Naive B cell (primary cell): ENCODE results near the gene ASPM. TPM values are rescaled to one million over a fixed set of nuclear protein-coding genes. Genes with fewer than 3 reads are reported as not detected.

Source experiments
- ATAC-seq, 2 donors: fragments of 150-1000 bp; cut with Tn5 transposase; 2 replicates each; pipeline ENCODE4 v1.10.0; 2021; ENCODE audit warnings: low read depth in 2 of 2, mild to moderate bottlenecking in 2 of 2, moderate library complexity in 2 of 2
- DNase-seq: peaks from one replicate; pipeline ENCODE4 v3.0.0; 2022
- H3K27ac Mint-ChIP-seq, 6 donors: one replicate each; pipeline ENCODE4 v1.8.0; 2020 to 2022; ENCODE audit warnings: mild to moderate bottlenecking in 6 of 6, mixed read lengths in 6 of 6, moderate library complexity in 5 of 6, inconsistent platforms in 2 of 6
- H3K27me3 Mint-ChIP-seq, 3 donors: one replicate each; pipeline ENCODE4 v1.8.0; 2021 to 2022; ENCODE audit warnings: mixed read lengths in 3 of 3, mild to moderate bottlenecking in 1 of 3
- H3K36me3 Mint-ChIP-seq, 2 donors: one replicate each; pipeline ENCODE4 v1.8.0; 2020 to 2022; ENCODE audit warnings: mixed read lengths in 2 of 2, inconsistent platforms in 1 of 2, mild to moderate bottlenecking in 1 of 2
- H3K4me1 Mint-ChIP-seq, 3 donors: one replicate each; pipeline ENCODE4 v1.8.0; 2020 to 2022; ENCODE audit warnings: mixed read lengths in 3 of 3, inconsistent platforms in 1 of 3, mild to moderate bottlenecking in 1 of 3, moderate library complexity in 1 of 3
- H3K4me3 Mint-ChIP-seq, 8 donors: one replicate each; pipeline ENCODE4 v1.8.0; 2020 to 2022; ENCODE audit warnings: mild to moderate bottlenecking in 8 of 8, mixed read lengths in 8 of 8, moderate library complexity in 8 of 8, inconsistent platforms in 2 of 8
- H3K9me3 Mint-ChIP-seq, 7 donors: one replicate each; pipeline ENCODE4 v1.8.0; 2020 to 2022; ENCODE audit warnings: mixed read lengths in 7 of 7, mild to moderate bottlenecking in 5 of 7, inconsistent platforms in 2 of 7, moderate library complexity in 1 of 7
- polyA plus RNA-seq, 6 donors: library from polyadenylated mRNA; unstranded; fragments of 300-500 nt; fragmentation: Illumina TruSeq; gene quantifications; one replicate each; pipeline ENCODE4 v1.2.3, GENCODE V29; 2021; ENCODE audit warnings: low read depth in 6 of 6

Gene ASPM, protein sequence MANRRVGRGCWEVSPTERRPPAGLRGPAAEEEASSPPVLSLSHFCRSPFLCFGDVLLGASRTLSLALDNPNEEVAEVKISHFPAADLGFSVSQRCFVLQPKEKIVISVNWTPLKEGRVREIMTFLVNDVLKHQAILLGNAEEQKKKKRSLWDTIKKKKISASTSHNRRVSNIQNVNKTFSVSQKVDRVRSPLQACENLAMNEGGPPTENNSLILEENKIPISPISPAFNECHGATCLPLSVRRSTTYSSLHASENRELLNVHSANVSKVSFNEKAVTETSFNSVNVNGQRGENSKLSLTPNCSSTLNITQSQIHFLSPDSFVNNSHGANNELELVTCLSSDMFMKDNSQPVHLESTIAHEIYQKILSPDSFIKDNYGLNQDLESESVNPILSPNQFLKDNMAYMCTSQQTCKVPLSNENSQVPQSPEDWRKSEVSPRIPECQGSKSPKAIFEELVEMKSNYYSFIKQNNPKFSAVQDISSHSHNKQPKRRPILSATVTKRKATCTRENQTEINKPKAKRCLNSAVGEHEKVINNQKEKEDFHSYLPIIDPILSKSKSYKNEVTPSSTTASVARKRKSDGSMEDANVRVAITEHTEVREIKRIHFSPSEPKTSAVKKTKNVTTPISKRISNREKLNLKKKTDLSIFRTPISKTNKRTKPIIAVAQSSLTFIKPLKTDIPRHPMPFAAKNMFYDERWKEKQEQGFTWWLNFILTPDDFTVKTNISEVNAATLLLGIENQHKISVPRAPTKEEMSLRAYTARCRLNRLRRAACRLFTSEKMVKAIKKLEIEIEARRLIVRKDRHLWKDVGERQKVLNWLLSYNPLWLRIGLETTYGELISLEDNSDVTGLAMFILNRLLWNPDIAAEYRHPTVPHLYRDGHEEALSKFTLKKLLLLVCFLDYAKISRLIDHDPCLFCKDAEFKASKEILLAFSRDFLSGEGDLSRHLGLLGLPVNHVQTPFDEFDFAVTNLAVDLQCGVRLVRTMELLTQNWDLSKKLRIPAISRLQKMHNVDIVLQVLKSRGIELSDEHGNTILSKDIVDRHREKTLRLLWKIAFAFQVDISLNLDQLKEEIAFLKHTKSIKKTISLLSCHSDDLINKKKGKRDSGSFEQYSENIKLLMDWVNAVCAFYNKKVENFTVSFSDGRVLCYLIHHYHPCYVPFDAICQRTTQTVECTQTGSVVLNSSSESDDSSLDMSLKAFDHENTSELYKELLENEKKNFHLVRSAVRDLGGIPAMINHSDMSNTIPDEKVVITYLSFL (N-terminal part only)
- not detected for polyA plus RNA-seq

- no peaks in the 10 kb centered on the region for H3K36me3 Mint-ChIP-seq
- H3K4me3 Mint-ChIP-seq = peak within 1 kb of the TSS; percentile 88 to 98 (median 92)
- H3K27ac Mint-ChIP-seq = peak within 1 kb of the TSS; percentile 79 to 96 (median 92)
- H3K9me3 Mint-ChIP-seq = no peaks in the 10 kb centered on the region
- H3K4me1 Mint-ChIP-seq = peaks cover 6 to 9% (median 7%) of the 10 kb centered on the region in 3 donors
- DNase-seq (peak; percentile 90), ATAC-seq (peak; percentile 100)
- H3K27me3 Mint-ChIP-seq = no peaks in the 10 kb centered on the region
Observed at GRCh38 chr1:197146101-197147095, at the start of gene ASPM. ASPM (minus strand) TSS chr1:197146669; CDS start chr1:197146437, 232 bp downstream.

DNA sequence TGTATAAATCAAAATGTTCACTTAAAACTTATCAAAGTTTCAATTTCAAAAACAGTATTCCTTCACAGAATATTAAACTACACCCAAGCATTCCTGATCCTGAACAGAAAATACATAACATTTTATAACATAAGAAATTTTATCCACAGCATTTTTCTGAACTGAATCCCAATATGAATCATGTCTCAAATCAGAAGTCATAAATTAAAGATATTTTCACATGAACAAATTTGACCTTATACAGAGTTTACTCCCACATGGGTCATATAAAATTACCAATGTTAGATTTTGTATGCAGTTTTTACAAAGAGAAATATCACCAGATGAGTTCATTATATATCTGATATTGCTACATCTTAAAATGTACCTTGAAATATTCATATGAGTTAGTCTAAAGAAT is 48.6 kb upstream of the ASPM start:
- no peak overlapping the region for H3K27ac Mint-ChIP-seq
- no peaks in the 10 kb centered on the region for H3K9me3 Mint-ChIP-seq
- no peak overlapping the region for H3K4me3 Mint-ChIP-seq
- ATAC-seq (no peak), DNase-seq (no peak)
- no peaks in the 10 kb centered on the region for H3K36me3 Mint-ChIP-seq
- peaks cover 42 to 60% (median 56%) of the 10 kb centered on the region in 3 donors for H3K4me1 Mint-ChIP-seq
- no peaks in the 10 kb centered on the region for H3K27me3 Mint-ChIP-seq

GRCh38 chr1:197184190-197184589 is 37.7 kb upstream of the ASPM start:
- H3K9me3 Mint-ChIP-seq = no peaks in the 10 kb centered on the region
- DNase-seq = no peak
- H3K4me1 Mint-ChIP-seq = peaks cover 10 to 21% (median 16%) of the 10 kb centered on the region in 3 donors
- H3K27me3 Mint-ChIP-seq = no peaks in the 10 kb centered on the region
- H3K27ac Mint-ChIP-seq = peak overlapping the region in 3 of 6 donors; percentile 46 to 65 (median 47)
- H3K4me3 Mint-ChIP-seq = no peak overlapping the region
- no peak for ATAC-seq
- peaks cover 26 to 28% of the 10 kb centered on the region in 2 donors for H3K36me3 Mint-ChIP-seq

GRCh38 chr1:197183195-197183748 is 36.8 kb upstream of the ASPM start:
- Mint-ChIP-seq H3K4me1 (peaks cover 10 to 21% (median 16%) of the 10 kb centered on the region in 3 donors), H3K4me3 (no peak overlapping the region), H3K27ac (peak overlapping the region in 3 of 6 donors; percentile 18 to 51 (median 46)), H3K27me3 (no peaks in the 10 kb centered on the region), H3K9me3 (no peaks in the 10 kb centered on the region), H3K36me3 (peaks cover 28 to 31% of the 10 kb centered on the region in 2 donors)
- ATAC-seq (no peak), DNase-seq (no peak)

DNA sequence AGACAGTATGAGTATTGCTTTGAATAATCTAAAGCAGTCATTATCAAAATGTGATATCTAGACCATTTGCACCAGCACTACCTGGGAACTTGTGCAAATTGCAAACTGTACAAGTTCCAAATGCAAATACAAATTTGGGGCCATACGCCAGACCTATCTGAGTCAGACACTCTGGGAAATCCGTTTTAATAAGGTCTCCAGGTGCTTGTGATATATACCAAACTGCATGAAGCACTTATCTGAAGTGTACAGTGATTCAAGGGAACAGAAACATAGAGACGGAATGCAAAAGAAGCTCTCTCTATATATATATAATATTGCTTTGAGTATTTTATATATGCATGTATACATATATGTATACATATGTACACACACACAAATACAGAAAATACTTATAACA is 36.2 kb upstream of the ASPM start:
- DNase-seq (no peak), ATAC-seq (no peak)
- H3K27ac Mint-ChIP-seq = no peak overlapping the region
- peaks cover 10 to 21% (median 16%) of the 10 kb centered on the region in 3 donors for H3K4me1 Mint-ChIP-seq
- no peaks in the 10 kb centered on the region for H3K9me3 Mint-ChIP-seq
- no peaks in the 10 kb centered on the region for H3K27me3 Mint-ChIP-seq
- H3K36me3 Mint-ChIP-seq = peaks cover 25 to 29% of the 10 kb centered on the region in 2 donors
- H3K4me3 Mint-ChIP-seq = no peak overlapping the region

GRCh38 chr1:197181982-197182381 is 35.5 kb upstream of the ASPM start:
- H3K27me3 Mint-ChIP-seq = no peaks in the 10 kb centered on the region
- DNase-seq = peak; percentile 1
- ATAC-seq = peak; percentile 27 to 35
- H3K36me3 Mint-ChIP-seq = peaks cover 21 to 27% of the 10 kb centered on the region in 2 donors
- H3K27ac Mint-ChIP-seq = no peak overlapping the region
- no peaks in the 10 kb centered on the region for H3K9me3 Mint-ChIP-seq
- peak overlapping the region in 1 of 8 donors; percentile 7 for H3K4me3 Mint-ChIP-seq
- H3K4me1 Mint-ChIP-seq = peaks cover 10 to 21% (median 16%) of the 10 kb centered on the region in 3 donors

DNA sequence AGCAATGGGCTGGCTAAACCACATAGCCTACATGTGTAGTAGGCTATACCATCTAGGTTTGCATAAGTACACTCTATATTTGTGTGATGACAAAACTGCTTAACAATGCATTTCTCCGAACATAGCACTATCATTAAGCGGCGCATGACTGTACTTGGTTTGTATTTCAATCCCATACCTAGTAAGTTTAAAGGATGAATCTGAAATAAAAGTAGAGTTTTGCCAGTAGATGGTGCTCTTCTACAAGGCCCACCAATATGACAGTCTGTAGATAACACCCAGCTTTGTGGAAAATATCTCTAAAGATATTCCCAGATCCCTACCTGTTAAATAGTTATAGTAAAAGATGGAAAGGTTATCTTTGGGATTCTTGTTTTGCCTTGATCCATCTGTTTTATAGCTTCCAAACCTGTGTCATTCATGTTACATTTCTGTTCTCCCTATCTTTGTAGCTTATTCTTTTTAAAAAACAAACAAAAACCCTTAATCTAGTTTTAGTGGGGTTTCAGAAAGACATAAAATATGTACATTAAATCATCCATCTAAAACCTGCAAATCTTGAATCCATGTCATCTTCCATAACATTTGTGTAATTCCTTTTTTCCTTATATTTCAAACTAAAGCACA is 33.9 kb upstream of the ASPM start:
- DNase-seq = peak; percentile 7
- H3K36me3 Mint-ChIP-seq = peaks cover 9 to 17% of the 10 kb centered on the region in 2 donors

DNA sequence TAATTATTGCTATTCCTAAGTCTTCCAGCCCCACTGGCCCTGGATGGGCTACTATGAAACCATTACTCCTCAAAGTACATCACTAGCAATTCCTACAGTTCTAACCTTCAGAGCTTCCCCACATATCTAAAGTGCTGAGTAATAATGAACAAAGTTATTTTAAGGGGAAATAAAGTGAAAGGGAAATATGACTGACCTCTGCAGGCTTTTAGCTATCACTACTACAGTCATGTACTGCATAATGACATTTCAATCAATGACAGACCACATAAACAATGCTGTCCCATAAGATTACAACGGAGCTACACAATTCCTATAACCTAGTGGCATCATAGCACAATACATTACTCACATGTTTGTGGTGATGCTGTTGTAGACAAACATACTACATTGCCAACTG is 32.5 kb upstream of the ASPM start:
- no peaks in the 10 kb centered on the region for H3K27me3 Mint-ChIP-seq
- DNase-seq (no peak), ATAC-seq (no peak)
- no peak overlapping the region for H3K27ac Mint-ChIP-seq
- peaks cover 10 to 16% (median 10%) of the 10 kb centered on the region in 3 donors for H3K4me1 Mint-ChIP-seq
- no peak overlapping the region for H3K4me3 Mint-ChIP-seq
- H3K36me3 Mint-ChIP-seq = peaks cover 10 to 15% of the 10 kb centered on the region in 2 donors
- H3K9me3 Mint-ChIP-seq = no peaks in the 10 kb centered on the region

More for the DNA sequence above, 33.9 kb upstream of the ASPM start:
- Mint-ChIP-seq H3K4me1 (peaks cover 10 to 16% (median 12%) of the 10 kb centered on the region in 3 donors), H3K4me3 (no peak overlapping the region), H3K9me3 (no peaks in the 10 kb centered on the region), H3K27ac (no peak overlapping the region), H3K27me3 (no peaks in the 10 kb centered on the region)
- peak; percentile 43 to 49 for ATAC-seq

- no peak overlapping the region for H3K27ac Mint-ChIP-seq
- H3K36me3 Mint-ChIP-seq = peaks cover 14 to 22% of the 10 kb centered on the region in 2 donors
- no peaks in the 10 kb centered on the region for H3K9me3 Mint-ChIP-seq
- H3K4me1 Mint-ChIP-seq = no peaks in the 10 kb centered on the region
- no peak for ATAC-seq
- H3K4me3 Mint-ChIP-seq = no peak overlapping the region
- H3K27me3 Mint-ChIP-seq = no peaks in the 10 kb centered on the region
- no peak for DNase-seq
Observed at GRCh38 chr1:197174818-197175217, 28.3 kb upstream of the ASPM start.

DNA sequence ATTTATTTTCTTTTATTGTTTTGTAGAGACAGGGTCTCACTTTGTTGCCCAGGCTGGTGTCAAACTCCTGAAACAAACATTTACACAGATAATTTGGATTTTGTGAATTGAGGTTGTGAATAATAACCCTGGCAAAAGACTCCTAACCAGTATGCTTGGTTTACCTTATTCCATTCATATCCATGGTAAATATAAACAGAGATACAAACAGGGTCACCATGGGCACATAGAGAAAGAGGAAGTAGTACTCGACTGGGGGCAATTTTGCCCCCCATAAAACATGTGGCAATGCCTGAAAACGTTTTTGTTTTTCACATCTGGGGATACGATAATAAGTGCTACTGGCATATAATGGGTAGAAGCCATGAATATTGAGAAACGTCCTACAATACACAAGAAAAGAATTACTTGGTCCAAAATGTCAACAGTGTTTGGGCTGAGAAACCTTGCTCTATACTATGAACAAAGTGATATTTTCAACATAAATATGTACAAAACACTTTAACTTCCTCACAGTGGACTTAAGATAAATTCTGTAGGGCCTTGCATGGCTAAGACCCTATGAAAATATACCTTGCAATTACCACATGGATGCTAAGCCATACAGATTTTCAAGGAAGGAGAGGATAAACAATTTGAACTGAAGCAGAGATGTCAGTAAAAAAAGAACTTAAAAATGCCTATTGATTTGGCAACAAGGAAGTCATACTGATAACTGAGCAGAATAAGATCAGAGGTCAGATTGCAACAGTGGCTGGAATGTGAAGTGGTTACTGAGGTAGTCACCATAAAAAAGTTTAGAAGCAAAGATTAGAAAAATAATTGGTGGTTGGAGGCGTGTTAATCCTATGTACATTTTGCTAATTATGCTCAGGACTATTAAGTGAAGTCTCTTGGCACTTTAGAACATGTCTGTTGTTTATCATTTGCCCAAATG is 27.4 kb upstream of the ASPM start:
- Mint-ChIP-seq H3K4me3 (no peak overlapping the region), H3K27ac (peak overlapping the region in 3 of 6 donors; percentile 18 to 40 (median 35)), H3K4me1 (no peaks in the 10 kb centered on the region), H3K27me3 (no peaks in the 10 kb centered on the region), H3K9me3 (no peaks in the 10 kb centered on the region), H3K36me3 (peaks cover 14 to 18% of the 10 kb centered on the region in 2 donors)
- no peak for ATAC-seq
- DNase-seq = no peak

- ATAC-seq = no peak
- DNase-seq = no peak
- peaks cover 8 to 18% of the 10 kb centered on the region in 2 donors for H3K36me3 Mint-ChIP-seq
- no peaks in the 10 kb centered on the region for H3K27me3 Mint-ChIP-seq
- no peak overlapping the region for H3K4me3 Mint-ChIP-seq
- H3K27ac Mint-ChIP-seq = no peak overlapping the region
- H3K9me3 Mint-ChIP-seq = no peaks in the 10 kb centered on the region
- no peaks in the 10 kb centered on the region for H3K4me1 Mint-ChIP-seq
Observed at GRCh38 chr1:197171531-197171930, 25.1 kb upstream of the ASPM start.
